ENCODE results near the gene PDE8B.

- TF ChIP-seq YY1 (IDR thresholded peaks at IDR 0.05) (no peak), CTCF (IDR thresholded peaks at IDR 0.05; ENCODE audit: low read depth, low read length, missing input control) (no peak), SP1 (IDR thresholded peaks at IDR 0.05) (no peak), FOXA1 (IDR thresholded peaks at IDR 0.05) (no peak), EGR1 (IDR thresholded peaks at IDR 0.05; ENCODE audit: low read depth in 2 of 2) (no peak), TAF1 (conservative IDR thresholded peaks at IDR 0.05) (no peak), REST (IDR thresholded peaks at IDR 0.05) (no peak), JUND (IDR thresholded peaks at IDR 0.05) (no peak), RAD21 (IDR thresholded peaks at IDR 0.05) (no peak), GABPA (IDR thresholded peaks at IDR 0.05 in 1 of 2, conservative IDR thresholded peaks at IDR 0.05 in 1 of 2) (no peak), ATF3 (IDR thresholded peaks at IDR 0.05) (no peak)
- TF ChIP-seq, protein P1, sequence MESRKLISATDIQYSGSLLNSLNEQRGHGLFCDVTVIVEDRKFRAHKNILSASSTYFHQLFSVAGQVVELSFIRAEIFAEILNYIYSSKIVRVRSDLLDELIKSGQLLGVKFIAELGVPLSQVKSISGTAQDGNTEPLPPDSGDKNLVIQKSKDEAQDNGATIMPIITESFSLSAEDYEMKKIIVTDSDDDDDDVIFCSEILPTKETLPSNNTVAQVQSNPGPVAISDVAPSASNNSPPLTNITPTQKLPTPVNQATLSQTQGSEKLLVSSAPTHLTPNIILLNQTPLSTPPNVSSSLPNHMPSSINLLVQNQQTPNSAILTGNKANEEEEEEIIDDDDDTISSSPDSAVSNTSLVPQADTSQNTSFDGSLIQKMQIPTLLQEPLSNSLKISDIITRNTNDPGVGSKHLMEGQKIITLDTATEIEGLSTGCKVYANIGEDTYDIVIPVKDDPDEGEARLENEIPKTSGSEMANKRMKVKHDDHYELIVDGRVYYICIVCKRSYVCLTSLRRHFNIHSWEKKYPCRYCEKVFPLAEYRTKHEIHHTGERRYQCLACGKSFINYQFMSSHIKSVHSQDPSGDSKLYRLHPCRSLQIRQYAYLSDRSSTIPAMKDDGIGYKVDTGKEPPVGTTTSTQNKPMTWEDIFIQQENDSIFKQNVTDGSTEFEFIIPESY (IDR thresholded peaks at IDR 0.05): no peak
- TF ChIP-seq, protein P2, sequence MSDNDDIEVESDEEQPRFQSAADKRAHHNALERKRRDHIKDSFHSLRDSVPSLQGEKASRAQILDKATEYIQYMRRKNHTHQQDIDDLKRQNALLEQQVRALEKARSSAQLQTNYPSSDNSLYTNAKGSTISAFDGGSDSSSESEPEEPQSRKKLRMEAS (IDR thresholded peaks at IDR 0.05): no peak
These were observed 239.5 kb downstream of the PDE8B start for GRCh38 chr5:77449981-77450380.
